Measurements from ENCODE around the gene SPATA17.

DNA sequence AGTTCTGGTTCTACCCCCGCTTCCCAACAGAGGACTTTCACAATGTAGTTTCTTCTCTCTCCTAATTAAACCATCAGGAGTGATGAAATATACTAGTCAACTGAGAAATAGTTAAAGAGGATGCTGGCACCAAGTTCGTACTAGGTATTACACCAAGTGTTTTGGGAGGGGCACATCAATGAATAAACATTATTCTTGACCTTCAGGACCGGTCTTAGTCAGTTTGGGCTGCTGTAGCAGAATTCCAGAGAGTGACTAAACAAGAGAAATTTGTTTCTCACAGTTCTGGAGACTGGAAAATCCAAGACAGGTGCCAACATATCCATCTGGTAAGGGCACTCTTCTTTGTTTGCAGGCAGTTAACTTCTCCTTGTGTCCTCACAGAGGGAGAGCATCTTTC, 103.8 kb downstream of the SPATA17 start:
- no peak for TF ChIP-seq GLIS3 (CRISPR knock-in tag; IDR thresholded peaks at IDR 0.05)
- TF ChIP-seq PPARA (CRISPR knock-in tag; IDR thresholded peaks at IDR 0.05; ENCODE audit: borderline replicate concordance), result no peak
- no peak for TF ChIP-seq ZC3H10 (CRISPR knock-in tag; IDR thresholded peaks at IDR 0.05)
- TF ChIP-seq ARNTL (CRISPR knock-in tag; IDR thresholded peaks at IDR 0.05; ENCODE audit: borderline replicate concordance, low read depth), result no peak
- TF ChIP-seq PATZ1 (CRISPR knock-in tag; IDR thresholded peaks at IDR 0.05; ENCODE audit: borderline replicate concordance), result no peak
- no peak for TF ChIP-seq BACH2 (CRISPR knock-in tag; IDR thresholded peaks at IDR 0.05; ENCODE audit: borderline replicate concordance)
- no peak for TF ChIP-seq SNAI2 (CRISPR knock-in tag; IDR thresholded peaks at IDR 0.05)
- TF ChIP-seq OSR1 (CRISPR knock-in tag; IDR thresholded peaks at IDR 0.05), result no peak
- no peak for TF ChIP-seq ZFP30 (CRISPR knock-in tag; IDR thresholded peaks at IDR 0.05)
- TF ChIP-seq TOX (CRISPR knock-in tag; IDR thresholded peaks at IDR 0.05; ENCODE audit: borderline replicate concordance), result no peak
- no peak for TF ChIP-seq ZNF8 (CRISPR knock-in tag; IDR thresholded peaks at IDR 0.05)

Measured in SK-N-SH treated with all-trans-retinoic acid at 6 μM for 48 hours (cell line).